Stromal cell of bone marrow (primary cell): ENCODE results near the gene NOS3.
"Not testable (repeated sequence)": the region's sequence is repeated elsewhere in the genome, so short reads cannot be mapped to it uniquely, and the experiment has no call there.

Source experiments
- DNase-seq: peaks from one replicate; pipeline ENCODE4 v3.0.0-alpha.2; 2012; ENCODE audit warnings: low read depth

The NOS3 gene

DNA sequence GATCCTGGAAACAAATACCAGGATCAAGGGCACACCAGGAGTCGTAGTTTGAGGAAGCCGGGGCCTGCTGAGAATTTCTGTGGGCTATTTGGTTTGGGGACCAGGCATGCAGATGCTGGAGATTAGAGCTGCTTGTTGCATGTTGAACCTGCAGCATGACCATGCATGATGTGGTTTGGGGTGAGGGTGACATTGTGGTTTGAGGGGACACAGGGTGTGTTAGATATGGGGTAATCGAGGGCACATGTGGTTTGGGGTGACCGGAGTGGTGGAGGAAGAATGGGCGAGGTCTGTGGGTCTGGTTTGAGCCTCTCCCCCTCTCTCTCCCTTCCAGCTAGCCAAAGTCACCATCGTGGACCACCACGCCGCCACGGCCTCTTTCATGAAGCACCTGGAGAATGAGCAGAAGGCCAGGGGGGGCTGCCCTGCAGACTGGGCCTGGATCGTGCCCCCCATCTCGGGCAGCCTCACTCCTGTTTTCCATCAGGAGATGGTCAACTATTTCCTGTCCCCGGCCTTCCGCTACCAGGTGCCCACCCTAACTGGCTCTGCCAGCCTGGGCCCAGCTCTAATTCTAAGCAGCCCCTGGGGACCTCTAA, 10.2 kb downstream of the NOS3 start:
- DNase-seq = no peak

DNA sequence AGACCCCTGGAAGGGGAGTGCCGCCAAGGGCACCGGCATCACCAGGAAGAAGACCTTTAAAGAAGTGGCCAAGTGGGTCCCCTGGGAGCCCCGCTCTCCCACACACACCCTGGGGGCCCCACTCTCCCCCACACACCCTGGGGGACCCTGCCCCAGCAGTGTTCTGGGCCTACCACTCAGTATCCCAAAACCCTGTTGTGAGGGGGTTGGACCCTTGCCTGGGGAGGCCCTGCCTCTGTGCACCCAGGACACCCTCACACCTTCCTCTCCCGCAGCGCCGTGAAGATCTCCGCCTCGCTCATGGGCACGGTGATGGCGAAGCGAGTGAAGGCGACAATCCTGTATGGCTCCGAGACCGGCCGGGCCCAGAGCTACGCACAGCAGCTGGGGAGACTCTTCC, 10.7 kb downstream of the NOS3 start:
- no peak for DNase-seq

DNA sequence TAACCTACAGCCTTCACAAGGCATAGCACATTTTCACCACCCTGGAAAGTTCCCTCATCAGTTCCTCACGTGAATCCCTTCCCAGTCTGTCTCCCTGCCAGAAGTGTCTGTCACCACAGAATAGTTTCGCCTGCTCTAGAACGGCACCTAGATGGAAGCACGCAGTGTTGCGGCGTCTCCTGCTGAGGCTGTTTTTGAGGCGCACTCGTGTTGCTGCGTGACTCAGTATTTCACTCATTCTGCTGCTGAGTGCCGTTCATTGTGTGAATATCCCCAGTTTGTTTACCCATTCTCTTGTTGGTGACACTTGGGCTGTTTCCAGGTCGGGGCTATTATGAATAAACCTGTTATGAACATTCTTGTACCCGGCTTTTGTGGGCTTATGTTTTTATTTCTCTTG, 12.8 kb downstream of the NOS3 start:
- DNase-seq = no peak

DNA sequence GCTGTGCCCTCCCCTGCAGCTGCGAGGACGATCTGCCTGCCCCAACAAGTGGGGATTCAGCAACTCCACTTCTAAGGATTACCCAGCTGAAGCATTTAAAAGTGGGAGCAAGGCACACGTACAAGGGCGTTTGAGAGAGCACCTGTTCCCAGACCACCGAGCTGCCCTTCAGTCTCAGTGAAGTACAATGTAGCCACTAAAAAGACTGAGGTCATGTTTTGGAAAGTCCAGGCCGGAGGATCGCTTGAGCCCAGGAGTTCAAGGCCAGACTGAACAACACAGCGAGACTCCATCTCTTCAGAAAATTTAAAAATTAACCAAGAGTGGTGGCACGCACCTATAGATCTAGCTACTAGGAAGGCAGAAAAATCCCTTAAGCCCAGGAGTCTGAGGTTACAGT, 14.7 kb downstream of the NOS3 start:
- DNase-seq = no peak

DNA sequence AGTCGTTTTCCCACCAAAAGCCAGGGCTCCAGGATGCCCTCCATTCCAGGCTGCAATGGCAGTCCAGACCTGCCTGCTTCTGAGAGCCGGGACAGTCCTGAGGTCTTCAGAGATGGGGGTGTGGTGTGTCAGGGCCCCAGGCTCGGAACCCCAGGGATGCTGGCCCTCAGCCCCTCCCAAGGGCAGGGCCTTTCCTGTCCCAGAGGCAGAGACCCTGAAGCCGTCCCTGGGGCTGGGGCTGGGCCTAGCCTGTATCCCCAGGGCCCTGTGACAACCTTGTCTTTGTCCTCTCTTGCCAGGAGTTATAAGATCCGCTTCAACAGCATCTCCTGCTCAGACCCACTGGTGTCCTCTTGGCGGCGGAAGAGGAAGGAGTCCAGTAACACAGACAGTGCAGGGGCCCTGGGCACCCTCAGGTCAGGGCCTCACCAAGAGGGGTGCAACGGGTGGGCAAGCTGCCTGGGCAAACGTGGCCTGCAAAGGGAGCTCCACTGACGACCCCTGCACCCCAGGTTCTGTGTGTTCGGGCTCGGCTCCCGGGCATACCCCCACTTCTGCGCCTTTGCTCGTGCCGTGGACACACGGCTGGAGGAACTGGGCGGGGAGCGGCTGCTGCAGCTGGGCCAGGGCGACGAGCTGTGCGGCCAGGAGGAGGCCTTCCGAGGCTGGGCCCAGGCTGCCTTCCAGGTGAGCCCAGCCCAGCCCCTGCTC, 15.9 kb downstream of the NOS3 start:
- no peak for DNase-seq

DNA sequence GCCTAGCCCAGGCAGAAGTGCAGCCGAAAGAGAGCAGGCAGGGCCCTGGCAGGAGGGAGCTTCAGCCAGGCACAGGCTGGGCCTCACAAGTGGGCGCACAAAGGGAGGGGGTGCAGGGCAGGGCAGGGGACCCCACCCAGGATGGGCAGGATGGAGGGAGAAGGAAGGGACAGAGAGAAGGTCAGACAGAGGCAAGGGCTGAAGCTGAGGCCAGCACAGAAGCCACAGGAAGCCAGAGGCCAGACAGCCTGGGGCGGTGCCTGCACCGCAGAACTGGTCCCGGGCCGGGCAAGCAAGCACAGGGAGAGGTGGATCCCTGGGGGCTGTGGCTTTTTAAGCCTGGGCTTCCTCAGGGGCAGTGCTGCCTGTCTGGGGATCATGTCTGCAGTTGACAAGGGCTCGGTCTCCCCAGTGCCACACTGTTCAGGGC, 16.7 kb downstream of the NOS3 start:
- no peak for DNase-seq

DNA sequence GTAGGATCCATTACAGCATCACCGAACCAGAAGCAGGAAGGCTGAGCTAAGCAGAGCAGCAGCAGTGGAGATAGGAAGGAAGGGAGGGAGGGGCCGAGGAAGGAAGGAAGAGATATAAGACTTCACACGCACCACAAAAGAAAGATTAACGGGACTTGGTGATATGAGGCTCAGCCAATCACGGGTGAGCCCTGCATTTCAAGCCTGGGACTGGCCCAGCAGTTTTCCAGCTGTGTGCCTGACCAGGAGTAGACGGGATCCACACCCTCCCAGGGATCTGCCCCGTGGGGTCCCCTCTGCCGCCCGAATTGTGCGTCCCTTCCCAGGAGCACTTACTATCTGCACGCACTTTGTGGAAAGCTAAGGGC, 17.3 kb downstream of the NOS3 start:
- no peak for DNase-seq

DNA sequence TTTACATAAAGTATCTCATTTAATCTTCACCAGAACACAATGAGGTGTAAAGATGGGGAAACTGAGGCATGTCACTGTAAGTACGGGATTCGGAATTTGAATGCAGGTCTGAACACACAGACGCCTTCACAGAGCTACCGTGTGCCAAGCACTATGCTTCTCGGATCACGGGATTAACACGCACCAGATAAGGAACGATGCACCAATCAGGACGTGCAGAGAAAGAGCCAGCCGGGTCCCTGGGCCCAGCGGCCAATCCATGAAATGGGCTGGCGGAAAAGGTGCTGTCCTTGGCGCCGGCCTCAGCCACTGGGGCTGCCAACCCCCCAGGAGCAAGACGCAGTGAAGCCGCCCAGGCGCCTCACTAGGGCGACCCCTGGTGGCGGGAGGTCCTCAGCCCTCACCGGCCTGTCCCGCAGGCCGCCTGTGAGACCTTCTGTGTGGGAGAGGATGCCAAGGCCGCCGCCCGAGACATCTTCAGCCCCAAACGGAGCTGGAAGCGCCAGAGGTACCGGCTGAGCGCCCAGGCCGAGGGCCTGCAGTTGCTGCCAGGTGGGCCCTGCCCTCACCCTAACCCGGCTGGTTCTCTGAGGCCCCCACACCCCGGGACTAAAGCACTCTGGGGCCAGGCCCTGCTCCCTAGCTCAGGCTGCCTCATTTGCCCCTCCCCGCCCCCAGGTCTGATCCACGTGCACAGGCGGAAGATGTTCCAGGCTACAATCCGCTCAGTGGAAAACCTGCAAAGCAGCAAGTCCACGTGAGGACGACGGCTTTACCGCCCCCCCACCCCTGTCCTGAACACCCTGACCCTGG, 17.9 kb downstream of the NOS3 start:
- DNase-seq = no peak

DNA sequence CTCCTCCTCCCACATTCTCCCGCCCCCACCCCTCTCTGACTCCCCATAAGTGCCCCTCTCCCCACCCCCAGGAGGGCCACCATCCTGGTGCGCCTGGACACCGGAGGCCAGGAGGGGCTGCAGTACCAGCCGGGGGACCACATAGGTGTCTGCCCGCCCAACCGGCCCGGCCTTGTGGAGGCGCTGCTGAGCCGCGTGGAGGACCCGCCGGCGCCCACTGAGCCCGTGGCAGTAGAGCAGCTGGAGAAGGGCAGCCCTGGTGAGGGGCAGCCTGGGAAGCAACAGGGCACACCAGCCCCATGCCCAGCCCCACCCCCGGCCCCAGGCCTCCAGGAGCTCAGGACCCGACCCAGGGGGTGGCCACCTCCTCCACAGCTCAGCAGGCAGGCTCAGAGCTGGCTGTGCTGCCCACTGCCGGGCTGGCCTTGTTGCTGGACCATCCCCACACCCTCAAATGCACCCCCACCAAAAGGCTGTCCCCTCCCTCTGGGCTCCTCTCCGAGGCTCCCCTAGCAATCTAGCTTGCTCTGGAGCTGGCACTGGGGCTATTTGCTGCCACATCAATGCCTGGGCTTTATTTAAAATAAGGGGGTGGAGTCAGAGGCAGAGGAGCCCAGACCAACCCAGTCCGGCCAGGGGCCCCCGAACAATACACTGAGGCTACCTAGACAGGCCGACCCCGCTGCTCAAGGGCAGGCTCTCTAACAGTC, 18.7 kb downstream of the NOS3 start:
- no peak for DNase-seq

DNA sequence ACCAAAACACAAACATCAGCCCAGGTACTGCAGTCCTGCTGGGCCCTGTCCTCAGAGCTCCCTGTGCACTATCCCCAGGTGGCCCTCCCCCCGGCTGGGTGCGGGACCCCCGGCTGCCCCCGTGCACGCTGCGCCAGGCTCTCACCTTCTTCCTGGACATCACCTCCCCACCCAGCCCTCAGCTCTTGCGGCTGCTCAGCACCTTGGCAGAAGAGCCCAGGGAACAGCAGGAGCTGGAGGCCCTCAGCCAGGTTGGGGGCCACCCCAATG, 19.2 kb downstream of the NOS3 start:
- no peak for DNase-seq

DNA sequence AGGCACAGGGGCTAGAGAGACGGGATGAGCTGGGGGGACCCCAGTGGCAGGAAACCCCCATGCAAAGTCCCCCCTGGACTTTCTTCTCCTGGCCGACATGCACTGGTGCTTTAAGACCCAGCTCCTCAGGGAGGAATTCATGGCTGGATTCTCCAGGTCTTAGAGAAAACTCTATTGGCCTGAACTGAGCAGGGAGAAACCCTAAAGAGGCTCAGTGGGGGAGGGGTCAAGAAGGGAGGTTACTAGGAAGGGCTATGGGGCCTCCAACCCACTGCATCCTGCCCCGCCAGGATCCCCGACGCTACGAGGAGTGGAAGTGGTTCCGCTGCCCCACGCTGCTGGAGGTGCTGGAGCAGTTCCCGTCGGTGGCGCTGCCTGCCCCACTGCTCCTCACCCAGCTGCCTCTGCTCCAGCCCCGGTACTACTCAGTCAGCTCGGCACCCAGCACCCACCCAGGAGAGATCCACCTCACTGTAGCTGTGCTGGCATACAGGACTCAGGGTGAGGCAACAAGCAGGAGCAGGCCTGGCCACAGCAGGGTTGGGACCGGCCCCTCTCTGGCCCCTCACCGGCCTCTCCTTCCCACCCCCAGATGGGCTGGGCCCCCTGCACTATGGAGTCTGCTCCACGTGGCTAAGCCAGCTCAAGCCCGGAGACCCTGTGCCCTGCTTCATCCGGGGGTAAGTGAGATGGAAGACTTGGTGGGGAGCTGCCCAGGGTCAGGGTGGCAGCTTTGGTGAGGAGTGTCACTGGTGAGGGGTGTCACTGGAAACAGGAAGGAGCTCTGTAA, 19.7 kb downstream of the NOS3 start:
- no peak for DNase-seq

DNA sequence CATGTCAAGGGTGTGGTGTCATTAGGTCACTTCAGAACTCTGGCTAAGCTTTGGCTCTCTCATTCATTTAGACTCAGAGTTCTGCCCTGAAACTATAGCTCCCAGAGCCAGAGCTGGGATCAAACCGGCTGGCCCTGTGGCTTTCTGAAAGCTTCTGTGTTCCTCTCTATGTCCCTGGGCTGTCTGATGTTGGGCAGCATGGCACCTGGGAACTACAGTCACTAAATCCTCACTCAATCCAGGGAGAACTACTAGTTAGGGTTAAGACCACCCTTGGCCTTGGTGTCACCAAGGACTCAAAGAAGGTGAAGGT, 20.2 kb downstream of the NOS3 start:
- no peak for DNase-seq

DNA sequence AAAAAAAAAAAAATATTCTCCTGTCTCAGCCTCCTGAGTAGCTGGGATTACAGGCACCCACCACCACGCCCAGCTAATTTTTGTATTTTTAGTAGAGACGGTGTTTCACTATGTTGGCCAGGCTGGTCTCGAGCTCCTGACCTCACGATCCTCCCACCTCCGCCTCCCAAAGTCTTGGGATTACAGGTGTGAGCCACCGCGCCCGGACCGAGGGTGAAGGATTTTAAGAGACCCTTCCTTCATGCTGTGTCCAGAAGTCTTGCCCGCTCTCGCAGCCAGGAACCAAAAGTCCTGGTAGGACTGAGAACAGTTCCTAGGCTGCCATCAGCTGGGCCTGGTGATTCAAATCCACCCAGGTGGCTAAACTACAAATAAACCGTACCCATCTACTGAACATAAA, 20.8 kb downstream of the NOS3 start:
- not testable (repeated sequence) for DNase-seq

DNA sequence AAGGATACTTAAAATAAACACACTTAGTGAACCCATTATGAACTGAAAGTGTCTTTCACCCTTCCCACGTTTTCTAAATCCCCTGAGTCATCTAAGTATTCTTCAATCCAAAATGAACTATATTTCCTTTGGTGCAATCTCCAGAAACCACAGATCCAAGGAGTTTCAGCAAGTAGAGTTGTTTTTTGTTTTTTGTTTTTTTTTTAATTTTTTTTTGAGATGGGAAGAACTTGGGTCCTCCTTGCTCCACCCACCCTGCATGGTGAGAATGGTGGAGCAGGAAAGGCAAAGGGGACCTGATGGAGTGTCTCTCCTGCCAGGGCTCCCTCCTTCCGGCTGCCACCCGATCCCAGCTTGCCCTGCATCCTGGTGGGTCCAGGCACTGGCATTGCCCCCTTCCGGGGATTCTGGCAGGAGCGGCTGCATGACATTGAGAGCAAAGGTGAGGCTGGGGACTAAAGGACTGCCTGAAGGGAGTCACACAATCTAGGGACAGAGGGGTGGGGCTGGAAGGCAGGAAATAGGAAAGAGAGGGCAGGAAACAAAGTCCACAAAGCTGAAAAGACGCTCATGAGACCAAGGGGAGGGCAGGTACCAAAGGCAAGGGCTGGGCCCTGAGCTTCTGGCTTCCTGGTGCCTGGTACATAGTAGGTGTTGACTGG, 21.3 kb downstream of the NOS3 start:
- DNase-seq = no peak

DNA sequence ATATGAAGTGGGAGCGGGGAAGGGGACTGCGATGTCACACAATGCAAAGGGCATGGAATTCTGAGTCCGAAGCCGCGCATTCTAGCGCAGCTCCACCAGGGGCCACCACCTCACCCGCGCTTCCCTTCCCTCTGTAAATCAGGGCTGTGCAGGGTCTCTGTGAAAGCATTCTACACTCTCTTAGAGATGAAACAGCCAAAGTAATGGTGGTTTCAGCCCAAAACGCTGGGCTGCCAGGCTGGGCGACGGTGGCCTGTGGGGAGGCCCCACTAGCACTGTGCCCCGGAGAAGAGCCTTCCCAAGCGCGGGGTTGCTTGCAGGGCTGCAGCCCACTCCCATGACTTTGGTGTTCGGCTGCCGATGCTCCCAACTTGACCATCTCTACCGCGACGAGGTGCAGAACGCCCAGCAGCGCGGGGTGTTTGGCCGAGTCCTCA, 22.1 kb downstream of the NOS3 start:
- DNase-seq = no peak

DNA sequence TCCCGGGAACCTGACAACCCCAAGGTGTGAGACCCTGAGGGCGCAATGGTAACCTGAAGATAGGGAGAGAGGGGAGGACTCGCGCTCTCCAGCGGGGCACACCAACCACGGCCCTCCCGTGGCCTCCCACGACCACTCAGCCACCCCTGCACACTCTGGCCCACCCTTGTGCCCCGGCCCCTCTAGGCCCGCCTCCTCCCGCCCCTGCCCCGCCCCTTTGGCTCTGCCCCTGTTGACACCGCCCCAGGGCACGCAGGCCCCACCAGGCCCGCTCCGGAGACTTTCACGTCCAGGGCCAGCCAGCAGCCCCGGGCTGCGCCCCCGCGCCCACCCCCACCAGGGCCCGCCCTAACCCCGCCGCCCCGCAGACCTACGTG, 22.5 kb downstream of the NOS3 start:
- no peak for DNase-seq

DNA sequence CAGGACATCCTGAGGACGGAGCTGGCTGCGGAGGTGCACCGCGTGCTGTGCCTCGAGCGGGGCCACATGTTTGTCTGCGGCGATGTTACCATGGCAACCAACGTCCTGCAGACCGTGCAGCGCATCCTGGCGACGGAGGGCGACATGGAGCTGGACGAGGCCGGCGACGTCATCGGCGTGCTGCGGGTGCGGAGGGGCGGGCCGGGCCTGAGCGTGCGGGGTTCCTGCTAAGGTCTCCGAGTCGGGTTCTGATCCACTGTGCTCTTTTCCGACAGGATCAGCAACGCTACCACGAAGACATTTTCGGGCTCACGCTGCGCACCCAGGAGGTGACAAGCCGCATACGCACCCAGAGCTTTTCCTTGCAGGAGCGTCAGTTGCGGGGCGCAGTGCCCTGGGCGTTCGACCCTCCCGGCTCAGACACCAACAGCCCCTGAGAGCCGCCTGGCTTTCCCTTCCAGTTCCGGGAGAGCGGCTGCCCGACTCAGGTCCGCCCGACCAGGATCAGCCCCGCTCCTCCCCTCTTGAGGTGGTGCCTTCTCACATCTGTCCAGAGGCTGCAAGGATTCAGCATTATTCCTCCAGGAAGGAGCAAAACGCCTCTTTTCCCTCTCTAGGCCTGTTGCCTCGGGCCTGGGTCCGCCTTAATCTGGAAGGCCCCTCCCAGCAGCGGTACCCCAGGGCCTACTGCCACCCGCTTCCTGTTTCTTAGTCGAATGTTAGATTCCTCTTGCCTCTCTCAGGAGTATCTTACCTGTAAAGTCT, 23.1 kb downstream of the NOS3 start:
- peak; percentile 21 for DNase-seq

DNA sequence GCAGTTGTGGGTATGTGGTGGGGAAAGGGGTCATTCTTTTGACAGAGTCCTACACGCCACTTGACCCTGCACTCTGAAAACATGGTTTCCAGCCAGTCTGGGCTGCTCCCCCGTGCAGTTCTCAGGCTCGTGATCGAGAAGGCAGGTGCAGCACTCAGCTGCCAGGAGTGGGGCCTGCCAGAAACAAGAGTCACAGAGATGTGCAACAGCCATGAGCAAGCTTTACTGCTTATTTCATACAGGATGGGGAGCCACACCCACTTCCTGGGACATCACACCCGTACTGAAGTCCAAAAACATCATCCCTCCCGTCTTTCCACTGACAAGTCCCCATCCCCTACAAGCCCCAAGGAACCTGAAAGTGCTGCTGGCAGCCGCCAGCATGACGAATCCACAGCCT, 24.1 kb downstream of the NOS3 start:
- DNase-seq = no peak

DNA sequence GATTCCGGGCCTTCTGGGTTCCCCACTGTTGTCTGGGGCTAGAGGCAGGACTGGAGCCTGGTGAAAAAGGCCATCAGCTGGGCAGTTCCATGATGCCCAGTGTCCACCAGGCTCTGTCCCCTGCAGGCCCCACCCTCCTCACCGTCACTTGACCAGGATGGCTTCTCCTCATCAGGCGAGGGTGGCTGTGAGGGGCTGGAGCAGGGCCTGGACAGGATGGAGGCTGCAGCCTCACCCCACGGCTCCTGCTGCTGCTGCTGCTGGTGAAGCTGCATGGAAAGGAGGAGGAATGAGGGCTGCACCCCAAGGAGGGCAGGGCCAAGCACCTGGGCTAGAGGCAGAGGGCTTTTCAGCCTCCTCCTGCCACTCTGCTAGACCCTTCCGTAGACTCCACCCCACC, 25.1 kb downstream of the NOS3 start:
- no peak for DNase-seq

DNA sequence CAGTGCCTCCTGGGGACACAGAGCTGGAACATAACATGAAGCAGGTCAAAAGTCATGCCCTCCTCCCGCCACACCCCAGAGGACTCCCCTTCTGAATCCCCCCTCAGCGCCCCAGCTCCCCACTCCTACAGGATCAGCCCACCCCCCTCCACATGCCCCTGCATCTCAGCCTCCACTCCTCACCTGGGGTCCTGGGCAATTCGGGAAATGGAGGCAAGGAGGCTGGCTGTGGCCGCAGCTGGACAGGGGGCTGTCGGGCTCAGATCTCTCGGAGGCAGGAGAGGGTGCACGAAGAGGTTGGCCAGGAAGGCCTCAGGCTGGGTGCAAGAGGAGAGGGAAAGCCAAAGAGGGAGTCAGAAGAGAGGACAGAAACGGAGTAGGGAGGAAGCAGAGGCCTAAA, 25.7 kb downstream of the NOS3 start:
- DNase-seq = no peak

DNA sequence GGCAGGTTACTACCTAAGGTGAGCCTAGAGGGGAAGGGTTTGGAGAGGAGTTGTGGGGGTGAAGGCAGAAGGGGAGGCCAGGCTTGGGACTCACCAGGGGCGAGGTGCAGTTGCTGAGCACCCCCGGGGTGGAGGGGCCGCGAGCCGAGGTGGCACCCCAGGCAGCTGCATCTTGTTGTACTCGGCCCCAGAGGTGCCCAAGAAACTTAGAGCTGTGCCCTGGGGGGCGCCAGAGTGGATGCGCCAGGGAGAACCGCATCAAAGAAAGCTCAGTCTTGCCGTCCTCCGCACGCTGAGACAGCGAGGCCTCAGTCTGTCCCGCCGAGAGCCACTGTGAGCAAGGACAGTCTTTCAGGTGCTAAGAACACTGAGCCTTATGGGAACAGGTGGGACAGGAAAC, 26.1 kb downstream of the NOS3 start:
- DNase-seq = no peak
